SK-N-SH treated with all-trans-retinoic acid at 6 μM for 48 hours (cell line): ENCODE data around the gene PSMB7.

ENCODE experiments used
- ATAC-seq: fragments of 200-7000 bp; cut with Tn5 transposase; 3 replicates; pipeline ENCODE4 v1.9.1; 2020; ENCODE audit warnings: mild to moderate bottlenecking, moderate library complexity
- ARNTL ChIP-seq: fragments of 450-650 bp; formaldehyde crosslinking; IDR thresholded peaks from 2 replicates; pipeline ENCODE4 v1.5.0; 2020; ENCODE audit warnings: low read depth, mild to moderate bottlenecking, moderate library complexity, borderline replicate concordance
- CSDC2 ChIP-seq: fragments of 250-450 bp; sonication (Bioruptor Pico); IDR thresholded peaks from 2 replicates; pipeline ENCODE4 v1.5.0; 2020; ENCODE audit warnings: mild to moderate bottlenecking, moderate library complexity
- ESRRG ChIP-seq: fragments of 250-450 bp; sonication (Bioruptor Pico); IDR thresholded peaks from 2 replicates; pipeline ENCODE4 v1.6.1; 2021; ENCODE audit warnings: mild to moderate bottlenecking
- GLIS3 ChIP-seq: fragments of 250-450 bp; sonication (Bioruptor Pico); IDR thresholded peaks from 2 replicates; pipeline ENCODE4 v1.5.0; 2020; ENCODE audit warnings: mild to moderate bottlenecking, moderate library complexity
- ISL1 ChIP-seq: fragments of 250-450 bp; sonication (Bioruptor Pico); IDR thresholded peaks from 2 replicates; pipeline ENCODE4 v2.1.2; 2022; ENCODE audit warnings: mild to moderate bottlenecking, moderate library complexity
- OSR1 ChIP-seq: fragments of 250-450 bp; sonication (Bioruptor Pico); IDR thresholded peaks from 2 replicates; pipeline ENCODE4 v1.8.0; 2022; ENCODE audit warnings: moderate library complexity, mild to moderate bottlenecking, inconsistent platforms
- PPARA ChIP-seq: fragments of 250-450 bp; sonication (Bioruptor Pico); IDR thresholded peaks from 2 replicates; pipeline ENCODE4 v1.5.0; 2020; ENCODE audit warnings: mild to moderate bottlenecking, borderline replicate concordance
- RARB ChIP-seq: fragments of 250-450 bp; sonication (Bioruptor Pico); IDR thresholded peaks from 2 replicates; pipeline ENCODE4 v1.8.0; 2021; ENCODE audit warnings: mild to moderate bottlenecking, moderate library complexity
- SNAI2 ChIP-seq: fragments of 250-450 bp; sonication (Bioruptor Pico); IDR thresholded peaks from 2 replicates; pipeline ENCODE4 v1.5.0; 2020; ENCODE audit warnings: mild to moderate bottlenecking, moderate library complexity
- TCF4 ChIP-seq: fragments of 250-450 bp; sonication (Bioruptor Pico); IDR thresholded peaks from 2 replicates; pipeline ENCODE4 v1.8.0; 2021; ENCODE audit warnings: mild to moderate bottlenecking, moderate library complexity, borderline replicate concordance
- TOX ChIP-seq: fragments of 250-450 bp; sonication (Bioruptor Pico); IDR thresholded peaks from 2 replicates; pipeline ENCODE4 v1.8.0; 2021; ENCODE audit warnings: mild to moderate bottlenecking, moderate library complexity, borderline replicate concordance
- ZC3H10 ChIP-seq: fragments of 250-450 bp; sonication (Bioruptor Pico); IDR thresholded peaks from 2 replicates; pipeline ENCODE4 v1.5.1; 2021; ENCODE audit warnings: mild to moderate bottlenecking, moderate library complexity
- ZFP3 ChIP-seq: fragments of 250-450 bp; sonication (Bioruptor Pico); IDR thresholded peaks from 2 replicates; pipeline ENCODE4 v1.5.0; 2020; ENCODE audit warnings: mild to moderate bottlenecking, moderate library complexity
- ZFP30 ChIP-seq: fragments of 450-650 bp; formaldehyde crosslinking; IDR thresholded peaks from 2 replicates; pipeline ENCODE4 v1.5.0; 2022; ENCODE audit warnings: mild to moderate bottlenecking, moderate library complexity
- ZNF565 ChIP-seq: fragments of 450-650 bp; formaldehyde crosslinking; conservative IDR thresholded peaks from 2 replicates; pipeline ENCODE4 v1.5.0; 2020; ENCODE audit warnings: low read depth, mild to moderate bottlenecking, moderate library complexity
- ZNF70 ChIP-seq: fragments of 450-650 bp; formaldehyde crosslinking; IDR thresholded peaks from 2 replicates; pipeline ENCODE4 v1.5.0; 2020; ENCODE audit warnings: mild to moderate bottlenecking, moderate library complexity
- ZNF8 ChIP-seq: fragments of 450-650 bp; formaldehyde crosslinking; IDR thresholded peaks from 2 replicates; pipeline ENCODE4 v1.5.0; 2020; ENCODE audit warnings: mild to moderate bottlenecking, moderate library complexity
- TF ChIP-seq, protein P1 (sequence below): fragments of 250-450 bp; sonication (Bioruptor Pico); IDR thresholded peaks from 2 replicates; pipeline ENCODE4 v1.5.1; 2020; ENCODE audit warnings: low read depth, mild to moderate bottlenecking, moderate library complexity
- TF ChIP-seq, protein P2 (sequence below): fragments of 250-450 bp; sonication (Bioruptor Pico); IDR thresholded peaks from 2 replicates; pipeline ENCODE4 v1.5.0; 2020; ENCODE audit warnings: mild to moderate bottlenecking, moderate library complexity
- TF ChIP-seq, protein P3 (sequence below): fragments of 250-450 bp; sonication (Bioruptor Pico); IDR thresholded peaks from 2 replicates; pipeline ENCODE4 v1.8.0; 2021; ENCODE audit warnings: low read depth, mild to moderate bottlenecking, moderate library complexity, borderline replicate concordance
- TF ChIP-seq, protein P4 (sequence below): fragments of 250-450 bp; sonication (Bioruptor Pico); IDR thresholded peaks from 2 replicates; pipeline ENCODE4 v1.5.1; 2021; ENCODE audit warnings: mild to moderate bottlenecking, moderate library complexity

The PSMB7 gene

DNA sequence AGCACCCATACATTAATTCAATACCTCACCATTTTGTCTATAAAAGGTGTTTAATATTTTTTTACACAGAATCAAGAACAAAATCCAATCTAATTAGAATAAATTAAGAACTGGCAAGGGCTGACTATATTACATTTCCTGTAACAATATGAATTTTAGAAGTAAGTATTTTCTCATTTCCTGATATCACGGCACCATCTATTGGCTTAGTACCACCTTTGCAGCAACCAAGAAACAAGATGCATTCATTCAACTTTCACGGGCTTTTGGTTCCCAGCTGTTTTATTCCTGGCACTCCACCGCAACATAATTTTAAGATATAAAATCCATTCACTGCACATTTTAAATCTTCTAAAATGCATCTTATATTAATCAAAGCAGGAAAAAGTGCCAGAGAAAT, 20.6 kb downstream of the PSMB7 start:
- TF ChIP-seq, protein P1, sequence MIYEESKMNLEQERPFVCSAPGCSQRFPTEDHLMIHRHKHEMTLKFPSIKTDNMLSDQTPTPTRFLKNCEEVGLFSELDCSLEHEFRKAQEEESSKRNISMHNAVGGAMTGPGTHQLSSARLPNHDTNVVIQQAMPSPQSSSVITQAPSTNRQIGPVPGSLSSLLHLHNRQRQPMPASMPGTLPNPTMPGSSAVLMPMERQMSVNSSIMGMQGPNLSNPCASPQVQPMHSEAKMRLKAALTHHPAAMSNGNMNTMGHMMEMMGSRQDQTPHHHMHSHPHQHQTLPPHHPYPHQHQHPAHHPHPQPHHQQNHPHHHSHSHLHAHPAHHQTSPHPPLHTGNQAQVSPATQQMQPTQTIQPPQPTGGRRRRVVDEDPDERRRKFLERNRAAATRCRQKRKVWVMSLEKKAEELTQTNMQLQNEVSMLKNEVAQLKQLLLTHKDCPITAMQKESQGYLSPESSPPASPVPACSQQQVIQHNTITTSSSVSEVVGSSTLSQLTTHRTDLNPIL: no peak
- TF ChIP-seq ARNTL (CRISPR knock-in tag) (no peak), ISL1 (CRISPR knock-in tag) (no peak), ESRRG (CRISPR knock-in tag) (no peak), SNAI2 (CRISPR knock-in tag) (no peak), RARB (no peak), TOX (CRISPR knock-in tag) (no peak), CSDC2 (no peak), GLIS3 (CRISPR knock-in tag) (no peak), ZC3H10 (CRISPR knock-in tag) (no peak), ZNF565 (CRISPR knock-in tag) (no peak), ZNF70 (CRISPR knock-in tag) (no peak), PPARA (CRISPR knock-in tag) (no peak), TCF4 (CRISPR knock-in tag) (no peak)
- TF ChIP-seq, protein P2, sequence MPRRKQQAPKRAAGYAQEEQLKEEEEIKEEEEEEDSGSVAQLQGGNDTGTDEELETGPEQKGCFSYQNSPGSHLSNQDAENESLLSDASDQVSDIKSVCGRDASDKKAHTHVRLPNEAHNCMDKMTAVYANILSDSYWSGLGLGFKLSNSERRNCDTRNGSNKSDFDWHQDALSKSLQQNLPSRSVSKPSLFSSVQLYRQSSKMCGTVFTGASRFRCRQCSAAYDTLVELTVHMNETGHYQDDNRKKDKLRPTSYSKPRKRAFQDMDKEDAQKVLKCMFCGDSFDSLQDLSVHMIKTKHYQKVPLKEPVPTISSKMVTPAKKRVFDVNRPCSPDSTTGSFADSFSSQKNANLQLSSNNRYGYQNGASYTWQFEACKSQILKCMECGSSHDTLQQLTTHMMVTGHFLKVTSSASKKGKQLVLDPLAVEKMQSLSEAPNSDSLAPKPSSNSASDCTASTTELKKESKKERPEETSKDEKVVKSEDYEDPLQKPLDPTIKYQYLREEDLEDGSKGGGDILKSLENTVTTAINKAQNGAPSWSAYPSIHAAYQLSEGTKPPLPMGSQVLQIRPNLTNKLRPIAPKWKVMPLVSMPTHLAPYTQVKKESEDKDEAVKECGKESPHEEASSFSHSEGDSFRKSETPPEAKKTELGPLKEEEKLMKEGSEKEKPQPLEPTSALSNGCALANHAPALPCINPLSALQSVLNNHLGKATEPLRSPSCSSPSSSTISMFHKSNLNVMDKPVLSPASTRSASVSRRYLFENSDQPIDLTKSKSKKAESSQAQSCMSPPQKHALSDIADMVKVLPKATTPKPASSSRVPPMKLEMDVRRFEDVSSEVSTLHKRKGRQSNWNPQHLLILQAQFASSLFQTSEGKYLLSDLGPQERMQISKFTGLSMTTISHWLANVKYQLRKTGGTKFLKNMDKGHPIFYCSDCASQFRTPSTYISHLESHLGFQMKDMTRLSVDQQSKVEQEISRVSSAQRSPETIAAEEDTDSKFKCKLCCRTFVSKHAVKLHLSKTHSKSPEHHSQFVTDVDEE: no peak
- ATAC-seq: no peak

DNA sequence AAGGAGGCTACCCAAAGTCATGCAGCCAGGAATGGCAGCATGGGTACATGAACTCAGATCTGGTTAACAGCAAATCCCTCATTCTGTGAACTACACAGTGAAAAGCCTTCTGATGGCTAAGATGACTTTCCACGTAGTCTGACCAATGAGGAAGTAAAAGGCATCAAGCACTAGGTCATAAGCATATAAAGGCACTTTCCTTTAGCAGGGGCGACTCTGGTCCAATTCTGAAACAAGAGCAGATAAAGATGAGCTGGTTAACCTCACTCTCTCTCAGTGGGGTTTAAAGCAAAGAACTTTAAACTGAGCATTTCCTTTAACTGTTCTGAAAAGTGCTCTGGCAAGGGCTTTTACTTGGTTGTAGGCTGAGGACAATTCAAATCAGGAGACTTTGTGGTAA, 21.1 kb downstream of the PSMB7 start:
- TF ChIP-seq GLIS3 (CRISPR knock-in tag) (no peak), ZNF70 (CRISPR knock-in tag) (no peak), ESRRG (CRISPR knock-in tag) (no peak), RARB (no peak), TCF4 (CRISPR knock-in tag) (no peak), OSR1 (no peak), ZFP30 (CRISPR knock-in tag) (no peak), ZNF8 (no peak), ZNF565 (CRISPR knock-in tag) (no peak), ZC3H10 (CRISPR knock-in tag) (no peak), TOX (CRISPR knock-in tag) (no peak), PPARA (CRISPR knock-in tag) (no peak), ZFP3 (CRISPR knock-in tag) (no peak)
- TF ChIP-seq, protein P3, sequence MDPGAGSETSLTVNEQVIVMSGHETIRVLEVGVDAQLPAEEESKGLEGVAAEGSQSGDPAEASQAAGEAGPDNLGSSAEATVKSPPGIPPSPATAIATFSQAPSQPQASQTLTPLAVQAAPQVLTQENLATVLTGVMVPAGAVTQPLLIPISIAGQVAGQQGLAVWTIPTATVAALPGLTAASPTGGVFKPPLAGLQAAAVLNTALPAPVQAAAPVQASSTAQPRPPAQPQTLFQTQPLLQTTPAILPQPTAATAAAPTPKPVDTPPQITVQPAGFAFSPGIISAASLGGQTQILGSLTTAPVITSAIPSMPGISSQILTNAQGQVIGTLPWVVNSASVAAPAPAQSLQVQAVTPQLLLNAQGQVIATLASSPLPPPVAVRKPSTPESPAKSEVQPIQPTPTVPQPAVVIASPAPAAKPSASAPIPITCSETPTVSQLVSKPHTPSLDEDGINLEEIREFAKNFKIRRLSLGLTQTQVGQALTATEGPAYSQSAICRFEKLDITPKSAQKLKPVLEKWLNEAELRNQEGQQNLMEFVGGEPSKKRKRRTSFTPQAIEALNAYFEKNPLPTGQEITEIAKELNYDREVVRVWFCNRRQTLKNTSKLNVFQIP (CRISPR knock-in tag): no peak
- TF ChIP-seq, protein P2: no peak
- TF ChIP-seq, protein P1: no peak
- TF ChIP-seq, protein P4, sequence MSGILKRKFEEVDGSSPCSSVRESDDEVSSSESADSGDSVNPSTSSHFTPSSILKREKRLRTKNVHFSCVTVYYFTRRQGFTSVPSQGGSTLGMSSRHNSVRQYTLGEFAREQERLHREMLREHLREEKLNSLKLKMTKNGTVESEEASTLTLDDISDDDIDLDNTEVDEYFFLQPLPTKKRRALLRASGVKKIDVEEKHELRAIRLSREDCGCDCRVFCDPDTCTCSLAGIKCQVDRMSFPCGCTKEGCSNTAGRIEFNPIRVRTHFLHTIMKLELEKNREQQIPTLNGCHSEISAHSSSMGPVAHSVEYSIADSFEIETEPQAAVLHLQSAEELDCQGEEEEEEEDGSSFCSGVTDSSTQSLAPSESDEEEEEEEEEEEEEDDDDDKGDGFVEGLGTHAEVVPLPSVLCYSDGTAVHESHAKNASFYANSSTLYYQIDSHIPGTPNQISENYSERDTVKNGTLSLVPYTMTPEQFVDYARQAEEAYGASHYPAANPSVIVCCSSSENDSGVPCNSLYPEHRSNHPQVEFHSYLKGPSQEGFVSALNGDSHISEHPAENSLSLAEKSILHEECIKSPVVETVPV (CRISPR knock-in tag): no peak

More for the DNA sequence above, 21.1 kb downstream of the PSMB7 start:
- ATAC-seq: no peak
